Mesodermal cell (in vitro differentiated cells): ENCODE data around the gene FBXW8.

Source experiments
- H3K27ac ChIP-seq: 2 replicates; pipeline ENCODE4 v1.7.0; 2013; ENCODE audit warnings: mild to moderate bottlenecking, low read depth, low read length, moderate library complexity; ENCODE audit not compliant: severe bottlenecking
- H3K36me3 ChIP-seq: 2 replicates; pipeline ENCODE4 v1.7.1; 2013; ENCODE audit warnings: mild to moderate bottlenecking, low read length, moderate library complexity; ENCODE audit not compliant: control insufficient read depth, insufficient read depth
- H3K4me1 ChIP-seq: one replicate; pipeline ENCODE4 v1.7.1; 2013; ENCODE audit warnings: mild to moderate bottlenecking, low read length; ENCODE audit not compliant: insufficient read depth, control insufficient read depth, poor library complexity, severe bottlenecking
- H3K4me3 ChIP-seq: 2 replicates; pipeline ENCODE4 v1.7.0; 2013; ENCODE audit warnings: low read length, control low read depth, mild to moderate bottlenecking; ENCODE audit not compliant: insufficient read depth, poor library complexity, severe bottlenecking; ENCODE audit errors: extremely low read depth
- H3K9me3 ChIP-seq: 2 replicates; pipeline ENCODE4 v1.7.1; 2013; ENCODE audit warnings: mild to moderate bottlenecking, low read length, moderate library complexity; ENCODE audit not compliant: control insufficient read depth
- WGBS, 2 experiments: methylation state at CpG; one replicate each; pipeline ENCODE4 v1.1.5; 2013; ENCODE audit warnings: missing lambda C conversion rate in 2 of 2; ENCODE audit not compliant: insufficient coverage in 2 of 2; 5-methylcytosine and 5-hydroxymethylcytosine counted together

The FBXW8 gene

DNA sequence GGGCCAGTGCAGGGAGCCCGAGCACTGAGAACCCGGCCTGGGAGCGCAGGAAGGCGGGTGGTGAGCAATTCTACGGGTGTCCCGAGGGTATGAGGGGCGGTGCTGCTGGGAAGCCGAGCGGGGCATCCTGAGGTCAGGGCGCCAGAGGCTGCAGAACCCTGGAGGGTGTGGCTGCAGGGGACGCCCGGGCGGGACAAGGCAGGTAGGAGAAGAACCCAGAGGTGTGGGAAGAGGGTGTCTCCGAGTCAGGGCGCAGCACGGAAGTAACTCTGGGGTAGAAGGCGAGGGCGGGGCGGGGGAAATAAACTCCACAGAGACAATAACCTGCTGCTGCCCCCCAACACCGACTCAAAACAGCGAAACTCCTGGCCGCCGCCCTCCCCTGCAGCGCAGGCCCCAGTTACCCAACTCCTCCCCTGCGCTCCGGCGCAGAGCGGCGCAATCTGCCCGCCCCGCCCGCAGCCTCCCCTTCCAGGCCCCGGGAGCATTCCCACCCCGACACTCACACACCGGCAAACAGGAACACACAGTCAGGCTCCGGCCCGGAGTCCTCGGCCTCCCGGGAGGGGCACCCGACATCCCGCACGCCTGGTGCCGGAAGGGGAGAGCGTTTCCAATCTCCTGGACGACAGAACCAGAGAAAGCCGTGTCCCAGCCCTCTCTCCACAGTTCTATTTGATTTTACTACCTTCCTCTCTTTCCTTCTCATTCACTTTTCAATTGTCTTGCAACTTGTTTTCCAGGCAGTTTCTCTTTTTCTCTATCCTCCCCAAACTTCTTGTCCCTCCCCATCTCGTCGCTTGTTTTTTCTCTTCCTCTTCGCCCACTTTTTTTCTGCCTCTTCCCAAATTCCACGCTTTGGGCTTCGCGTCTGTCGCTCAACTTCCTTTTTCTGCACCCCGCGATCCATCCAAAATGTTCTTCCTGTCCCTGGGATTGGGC is 31.9 kb upstream of the FBXW8 start:
- peak overlapping the region; percentile 27 for H3K4me3 ChIP-seq
- peaks cover 30% of the 10 kb centered on the region for H3K4me1 ChIP-seq
- 2 to 3% methylated on average over 35 to 36 of the region's 55 CpGs for whole genome bisulfite sequencing, 2 experiments
- H3K9me3 ChIP-seq = no peaks in the 10 kb centered on the region
- H3K36me3 ChIP-seq = no peaks in the 10 kb centered on the region
- no peak overlapping the region for H3K27ac ChIP-seq

DNA sequence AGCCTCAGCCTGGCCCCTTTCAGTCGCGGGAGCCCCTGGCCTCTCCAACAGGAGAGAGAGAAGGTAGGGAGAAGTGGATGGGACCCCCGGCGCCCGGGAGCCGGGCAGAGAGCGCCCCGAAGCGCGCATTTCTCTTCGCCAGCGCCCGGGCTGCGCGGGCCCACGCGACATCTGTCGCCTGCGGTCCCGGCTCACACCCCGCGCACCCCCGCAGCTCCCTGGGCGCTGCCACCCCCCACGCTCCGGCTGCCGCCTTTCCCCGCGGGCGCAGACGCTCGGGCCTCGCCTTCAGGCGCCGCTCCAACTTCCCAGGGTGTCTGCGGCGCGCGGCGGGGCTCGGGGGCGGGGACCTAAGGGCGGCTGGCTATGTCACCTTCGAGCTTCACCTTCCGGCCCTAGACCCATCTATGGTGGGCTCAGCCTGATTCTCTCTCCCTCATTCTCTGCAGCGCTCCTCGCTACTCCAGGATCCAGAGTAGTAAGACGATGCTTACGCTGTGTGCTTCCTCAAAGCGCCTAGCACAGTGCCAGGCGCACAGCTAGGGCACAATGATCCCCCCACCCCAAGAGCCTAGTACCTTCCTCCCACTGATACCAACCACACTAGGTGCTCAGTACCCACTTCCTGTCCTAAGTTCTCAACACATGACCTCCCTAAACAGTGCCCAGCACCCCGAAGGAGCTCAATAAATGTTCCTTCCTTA is 31.1 kb upstream of the FBXW8 start:
- 2 to 4% methylated on average over 38 to 50 of the region's 52 CpGs for WGBS, 2 experiments
- peaks cover 30% of the 10 kb centered on the region for H3K4me1 ChIP-seq

GRCh38 chr12:116880213-116880816 is 30.4 kb upstream of the FBXW8 start:
- WGBS, 2 experiments = 1 to 3% methylated on average over 6 to 13 of the region's 21 CpGs
- Histone ChIP-seq H3K36me3 (no peaks in the 10 kb centered on the region), H3K27ac (no peak overlapping the region), H3K4me3 (peak overlapping the region; percentile 27), H3K4me1 (peaks cover 30% of the 10 kb centered on the region), H3K9me3 (no peaks in the 10 kb centered on the region)

More for the DNA sequence above, 31.1 kb upstream of the FBXW8 start:
- Histone ChIP-seq H3K9me3 (no peaks in the 10 kb centered on the region), H3K36me3 (no peaks in the 10 kb centered on the region), H3K4me3 (peak overlapping the region; percentile 27), H3K27ac (no peak overlapping the region)

DNA sequence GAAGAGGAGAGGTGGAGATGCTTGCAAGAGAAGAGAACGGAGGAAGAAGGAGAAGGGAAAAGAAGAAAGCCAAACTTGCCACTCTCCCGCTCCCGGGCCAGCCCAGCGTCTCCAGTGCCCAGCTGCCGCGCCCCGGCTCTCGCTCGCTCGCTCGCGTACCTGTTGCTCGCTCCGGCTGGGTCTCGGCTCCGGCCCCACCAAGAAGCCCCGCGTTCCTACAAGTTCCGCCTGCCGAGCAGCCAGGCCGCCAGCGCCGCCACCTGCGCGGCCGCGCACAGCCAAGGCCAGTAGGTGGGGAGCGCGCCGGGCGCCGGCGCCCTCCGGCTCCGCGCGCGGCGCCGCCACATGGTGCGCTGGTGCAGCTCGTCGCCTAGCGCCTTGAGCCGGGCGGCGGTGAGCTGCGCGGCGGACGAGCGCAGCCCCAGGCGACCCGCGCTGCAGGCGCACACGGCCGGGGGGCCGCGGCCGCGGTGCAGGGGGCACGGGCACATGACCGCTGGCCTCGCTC is 29.9 kb upstream of the FBXW8 start:
- H3K4me3 ChIP-seq = peak overlapping the region; percentile 27
- 0% methylated on average over 29 to 52 of the region's 65 CpGs for WGBS, 2 experiments
- no peaks in the 10 kb centered on the region for H3K36me3 ChIP-seq
- no peak overlapping the region for H3K27ac ChIP-seq
- peaks cover 30% of the 10 kb centered on the region for H3K4me1 ChIP-seq
- no peaks in the 10 kb centered on the region for H3K9me3 ChIP-seq

DNA sequence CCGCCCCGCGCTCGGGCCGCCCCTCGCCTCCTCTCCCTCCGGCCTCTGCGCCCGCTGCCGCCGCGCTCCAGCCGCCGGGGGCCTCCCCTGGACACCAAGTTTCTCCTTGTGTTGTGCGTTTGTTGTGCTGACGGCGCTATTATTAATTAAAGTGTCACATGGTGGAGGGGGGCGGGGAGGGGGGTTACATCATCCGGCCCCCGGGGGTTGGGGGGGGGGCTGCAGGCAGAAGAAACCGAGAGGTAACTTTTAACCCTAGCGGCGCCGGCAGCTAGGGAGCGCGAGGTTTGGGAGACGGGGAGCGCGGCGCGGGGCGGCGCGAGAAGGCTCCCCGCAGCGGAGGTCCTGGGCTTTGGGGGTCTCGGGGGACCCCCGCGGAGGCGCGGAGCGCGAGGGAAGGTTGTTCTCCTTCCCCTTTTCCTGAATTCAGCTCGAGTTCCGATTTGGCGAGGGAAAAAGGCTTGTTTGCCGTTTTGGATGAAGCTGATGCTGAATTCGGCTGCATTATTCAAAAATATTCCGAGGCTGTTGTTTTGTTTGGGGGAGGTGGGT is 29.3 kb upstream of the FBXW8 start, which contains the start of gene HRK:
Gene HRK, minus strand, starts transcription at position 117 of the 552 bp plus-strand sequence. CDS start 134 bp downstream, outside the sequence.
- WGBS, 2 experiments = 0% methylated on average over 24 to 28 of the region's 49 CpGs
- Histone ChIP-seq H3K4me1 (peaks cover 30% of the 10 kb centered on the region), H3K9me3 (no peaks in the 10 kb centered on the region), H3K36me3 (no peaks in the 10 kb centered on the region), H3K27ac (no peak within 1 kb of the TSS), H3K4me3 (peak within 1 kb of the TSS; percentile 27)

DNA sequence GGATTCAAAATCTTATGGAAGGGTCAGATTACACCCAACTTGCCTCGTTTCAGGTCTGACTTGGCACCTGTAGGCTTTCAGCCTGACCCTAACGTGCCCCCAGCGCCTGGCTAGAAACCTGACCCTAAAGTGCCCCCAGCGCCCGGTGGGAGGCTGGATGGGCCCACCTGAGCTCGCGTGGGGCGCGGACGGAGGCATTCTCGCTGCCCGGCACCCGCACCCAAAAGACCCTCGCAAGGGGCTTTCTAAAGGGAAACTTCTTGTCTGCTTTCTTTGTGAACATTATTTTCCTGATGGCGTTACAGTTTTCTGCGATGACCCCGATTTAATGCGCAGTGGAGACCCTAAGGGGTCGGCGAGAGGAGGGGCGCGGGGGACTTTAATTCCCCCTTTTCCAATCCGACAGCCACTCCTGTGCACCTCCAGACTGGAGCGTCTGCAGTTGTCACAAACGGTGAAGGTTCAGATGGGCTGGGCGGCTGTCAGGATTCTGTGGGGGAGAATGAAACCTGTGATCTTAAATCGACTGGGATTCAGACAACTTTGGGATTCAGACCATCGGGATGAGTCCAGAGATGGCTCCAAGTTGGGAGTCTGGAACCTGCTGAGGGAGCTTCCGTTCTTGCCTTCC is 28.8 kb upstream of the FBXW8 start:
- Histone ChIP-seq H3K9me3 (no peaks in the 10 kb centered on the region), H3K27ac (no peak overlapping the region), H3K4me3 (peak overlapping the region; percentile 24), H3K36me3 (no peaks in the 10 kb centered on the region), H3K4me1 (peaks cover 24% of the 10 kb centered on the region)
- 2 to 7% methylated on average over 26 to 27 of the region's 29 CpGs for WGBS, 2 experiments

DNA sequence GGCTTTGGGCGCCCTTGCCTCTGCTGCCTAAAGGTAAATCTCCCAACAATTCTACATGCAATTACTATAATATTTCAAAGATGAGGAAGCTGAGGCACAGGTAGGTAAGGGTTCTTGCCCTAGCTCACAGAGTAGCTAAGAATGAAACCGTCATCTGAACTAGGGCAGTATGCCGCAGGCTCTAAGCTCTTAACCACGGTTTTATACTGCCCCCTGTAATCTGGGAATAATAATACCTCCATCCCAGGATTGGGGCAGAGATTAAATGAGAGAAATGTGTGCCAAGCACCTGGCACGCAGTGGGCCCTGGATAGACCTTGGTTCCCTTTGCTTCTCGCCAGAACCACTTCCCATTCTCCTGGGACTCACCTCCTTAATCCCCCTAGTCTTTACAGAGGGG is 28.0 kb upstream of the FBXW8 start:
- Histone ChIP-seq H3K4me1 (peaks cover 24% of the 10 kb centered on the region), H3K9me3 (no peaks in the 10 kb centered on the region), H3K27ac (no peak overlapping the region), H3K36me3 (no peaks in the 10 kb centered on the region), H3K4me3 (no peak overlapping the region)
- 18% methylated on average over 2 to 5 of the region's 6 CpGs for WGBS, 2 experiments

- H3K9me3 ChIP-seq = no peaks in the 10 kb centered on the region
- H3K4me1 ChIP-seq = peaks cover 12% of the 10 kb centered on the region
- 89 to 92% methylated on average over 2 of the region's 3 CpGs for WGBS, 2 experiments
- H3K36me3 ChIP-seq = no peaks in the 10 kb centered on the region
- no peak overlapping the region for H3K27ac ChIP-seq
- H3K4me3 ChIP-seq = no peak overlapping the region
These were observed 25.9 kb upstream of the FBXW8 start for GRCh38 chr12:116884871-116885270.

DNA sequence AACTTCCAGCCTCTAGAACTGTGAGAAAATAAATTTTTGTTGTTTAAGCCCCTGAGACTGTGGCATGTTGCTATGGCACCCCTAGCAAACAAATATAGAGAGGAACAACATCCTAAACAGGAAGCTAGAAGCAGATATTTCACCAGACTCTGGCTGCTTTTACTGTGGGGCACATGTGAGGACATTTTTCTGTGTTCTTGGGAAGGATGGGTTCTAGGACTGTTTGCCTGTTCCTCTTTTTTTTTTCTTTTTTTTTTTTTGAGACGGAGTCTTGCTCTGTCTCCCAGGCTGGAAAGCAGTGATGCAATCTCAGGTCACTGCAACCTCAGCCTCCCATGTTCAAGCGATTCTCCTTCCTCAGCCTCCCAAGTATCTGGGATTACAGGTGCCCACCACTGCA is 25.3 kb upstream of the FBXW8 start:
- no peak overlapping the region for H3K4me3 ChIP-seq
- peaks cover 7% of the 10 kb centered on the region for H3K4me1 ChIP-seq
- H3K9me3 ChIP-seq = no peaks in the 10 kb centered on the region
- WGBS, 2 experiments = 86 to 96% methylated on average over 2 of the region's 2 CpGs
- no peak overlapping the region for H3K27ac ChIP-seq
- no peaks in the 10 kb centered on the region for H3K36me3 ChIP-seq

DNA sequence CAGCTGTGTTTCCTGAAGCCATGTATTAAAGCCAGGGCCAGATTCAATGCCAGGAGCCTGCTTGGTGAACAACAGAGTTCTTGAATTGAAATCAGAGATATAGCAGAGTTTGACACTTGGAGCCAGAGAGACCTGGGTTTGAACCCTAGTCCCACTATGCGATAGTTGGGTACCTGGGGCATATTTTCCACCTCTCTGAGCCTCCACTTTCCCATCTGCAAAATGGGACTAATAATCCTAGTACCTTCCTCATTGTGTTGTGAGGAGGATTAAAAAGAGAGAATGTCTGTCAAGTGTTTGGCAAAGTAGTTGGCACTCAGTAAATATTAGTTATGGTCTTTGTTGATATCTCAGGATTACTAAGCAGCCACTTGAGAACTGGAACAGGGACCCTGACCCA is 23.5 kb upstream of the FBXW8 start:
- no peaks in the 10 kb centered on the region for H3K36me3 ChIP-seq
- H3K9me3 ChIP-seq = no peaks in the 10 kb centered on the region
- 83% methylated on average over 1 of the region's 1 CpG; no CpG with 5 or more reads in 1 of the 2 experiments for WGBS, 2 experiments
- H3K27ac ChIP-seq = no peak overlapping the region
- H3K4me3 ChIP-seq = no peak overlapping the region
- no peaks in the 10 kb centered on the region for H3K4me1 ChIP-seq
